HG03097 (cell line): ENCODE data around the gene LPAR1.

Experiments used
- ATAC-seq: cut with Tn5 transposase; IDR thresholded peaks from one replicate; pipeline ENCODE4 v1.9.1; 2021; ENCODE audit not compliant: unreplicated experiment, low FRiP score

LPAR1 gene

GRCh38 chr9:110926828-110927487 is 111.3 kb downstream of the LPAR1 start:
- no peak for ATAC-seq

- ATAC-seq = no peak
Measured at GRCh38 chr9:110923601-110924000, 114.7 kb downstream of the LPAR1 start.

GRCh38 chr9:110922145-110922544 is 116.1 kb downstream of the LPAR1 start:
- no peak for ATAC-seq

GRCh38 chr9:110921705-110922104 is 116.6 kb downstream of the LPAR1 start:
- ATAC-seq = no peak

GRCh38 chr9:110919609-110920008 is 118.7 kb downstream of the LPAR1 start:
- ATAC-seq = no peak

- no peak for ATAC-seq
Measured at GRCh38 chr9:110919050-110919435, 119.2 kb downstream of the LPAR1 start.

- no peak for ATAC-seq
Measured at GRCh38 chr9:110918316-110919049, 119.8 kb downstream of the LPAR1 start.

GRCh38 chr9:110916403-110916802 is 121.9 kb downstream of the LPAR1 start:
- ATAC-seq = no peak

GRCh38 chr9:110912419-110913291 is 125.6 kb downstream of the LPAR1 start:
- no peak for ATAC-seq

- no peak for ATAC-seq
Measured at GRCh38 chr9:110911659-110912418, 126.4 kb downstream of the LPAR1 start.

GRCh38 chr9:110908894-110909293 is 129.4 kb downstream of the LPAR1 start:
- no peak for ATAC-seq

GRCh38 chr9:110900917-110901316 is 137.4 kb downstream of the LPAR1 start:
- no peak for ATAC-seq

- no peak for ATAC-seq
Measured at GRCh38 chr9:110900456-110900855, 137.8 kb downstream of the LPAR1 start.

GRCh38 chr9:110898866-110899265 is 139.4 kb downstream of the LPAR1 start:
- no peak for ATAC-seq

GRCh38 chr9:110898358-110898757 is 139.9 kb downstream of the LPAR1 start:
- no peak for ATAC-seq

- no peak for ATAC-seq
Measured at GRCh38 chr9:110897943-110898342, 140.3 kb downstream of the LPAR1 start.

GRCh38 chr9:110895147-110895905 is 142.9 kb downstream of the LPAR1 start:
- no peak for ATAC-seq

- no peak for ATAC-seq
Measured at GRCh38 chr9:110894731-110895130, 143.5 kb downstream of the LPAR1 start.

GRCh38 chr9:110892689-110893088 is 145.6 kb downstream of the LPAR1 start:
- no peak for ATAC-seq

GRCh38 chr9:110891760-110892159 is 146.5 kb downstream of the LPAR1 start:
- ATAC-seq = no peak
